ENCODE results near the gene BCCIP.

- TF ChIP-seq CTCF (IDR thresholded peaks at IDR 0.05; ENCODE audit: insufficient read depth, low read length, poor library complexity, severe bottlenecking) (no peak), EZH2phosphoT487 (conservative IDR thresholded peaks at IDR 0.05; ENCODE audit: low read length) (no peak)
Observed at GRCh38 chr10:125788156-125789034, 35.0 kb upstream of the BCCIP start.

All from SU-DHL-6 (cell line).